Activated CD4-positive, alpha-beta T cell treated with anti-CD3 and anti-CD28 coated beads, Interleukin-2, amount 10 ng/mL, durations not matched to agents 24 days and 14 days (primary cell): ENCODE data around the gene DCP1A. TPM values are rescaled to one million over a fixed set of nuclear protein-coding genes. Genes with fewer than 3 reads are reported as not detected.
"Not testable (repeated sequence)": the region's sequence is repeated elsewhere in the genome, so short reads cannot be mapped to it uniquely, and the experiment has no call there.

Source experiments
- DNase-seq: peaks from one replicate; pipeline ENCODE4 v3.0.0; 2022
- H3K27ac Mint-ChIP-seq: one replicate; pipeline ENCODE4 v1.8.0; 2022; ENCODE audit warnings: mild to moderate bottlenecking, mixed read lengths
- H3K27me3 Mint-ChIP-seq: one replicate; pipeline ENCODE4 v1.8.0; 2022; ENCODE audit warnings: mixed read lengths
- H3K36me3 Mint-ChIP-seq: one replicate; pipeline ENCODE4 v1.8.0; 2022; ENCODE audit warnings: low read depth, mild to moderate bottlenecking, mixed read lengths
- H3K4me1 Mint-ChIP-seq: one replicate; pipeline ENCODE4 v1.8.0; 2021; ENCODE audit warnings: mixed read lengths
- H3K4me3 Mint-ChIP-seq: one replicate; pipeline ENCODE4 v1.8.0; 2022; ENCODE audit warnings: mild to moderate bottlenecking, moderate library complexity, mixed read lengths
- H3K9me3 Mint-ChIP-seq: one replicate; pipeline ENCODE4 v1.8.0; 2021; ENCODE audit warnings: mixed read lengths
- intact Hi-C: fragments of 100-400 bp; cut with micrococcal nuclease; formaldehyde crosslinking; loops from one replicate; pipeline ENCODE4 v1.15.1; 2023
- total RNA-seq: library from RNA; stranded (reverse); gene quantifications from 2 replicates; pipeline ENCODE4 v1.2.3, GENCODE V29; 2022

Gene DCP1A
- total RNA-seq, 1 donor from 2014 or later: 42.1 TPM

- Mint-ChIP-seq H3K4me3 (no peak overlapping the region), H3K36me3 (peaks cover 7% of the 10 kb centered on the region), H3K4me1 (peaks cover 18% of the 10 kb centered on the region), H3K9me3 (no peaks in the 10 kb centered on the region), H3K27me3 (no peaks in the 10 kb centered on the region), H3K27ac (no peak overlapping the region)
- no peak for DNase-seq
- intact Hi-C loops: no loop called here
Observed at GRCh38 chr3:53350652-53351051, 3.3 kb upstream of the DCP1A start.

GRCh38 chr3:53348118-53348517 lies 775 bp upstream of the DCP1A start:
- peaks cover 17% of the 10 kb centered on the region for H3K4me1 Mint-ChIP-seq
- not testable (repeated sequence) for H3K27me3 Mint-ChIP-seq

GRCh38 chr3:53346922-53347260 lies 452 bp downstream of the DCP1A start:
- Mint-ChIP-seq H3K4me1 (peaks cover 21% of the 10 kb centered on the region), H3K9me3 (no peaks in the 10 kb centered on the region), H3K27me3 (no peaks in the 10 kb centered on the region), H3K4me3 (peak overlapping the region; percentile 96), H3K27ac (peak overlapping the region; percentile 100), H3K36me3 (peaks cover 23% of the 10 kb centered on the region)
- intact Hi-C loops: loop anchor here (1.0 to 10.0 kb wide), 5 partner anchors 46 to 546 kb away; partner anchors contain the start of gene RFT1
- DNase-seq: no peak

More at GRCh38 chr3:53348118-53348517, 775 bp upstream of the DCP1A start:
- Mint-ChIP-seq H3K36me3 (peaks cover 15% of the 10 kb centered on the region), H3K4me3 (peak overlapping the region; percentile 96), H3K27ac (peak overlapping the region; percentile 100)
- intact Hi-C loops: loop anchor here (10.0 kb wide), 2 partner anchors 123 to 213 kb away; partner anchors contain the start of gene RFT1
- DNase-seq: peak; percentile 61
- not testable (repeated sequence) for H3K9me3 Mint-ChIP-seq

GRCh38 chr3:53346514-53346913 lies 829 bp downstream of the DCP1A start:
- intact Hi-C loops: loop anchor here (2.0 to 10.0 kb wide), 4 partner anchors 46 to 546 kb away; partner anchors contain the start of gene RFT1
- peak overlapping the region; percentile 96 for H3K4me3 Mint-ChIP-seq
- H3K9me3 Mint-ChIP-seq: no peaks in the 10 kb centered on the region
- peak overlapping the region; percentile 100 for H3K27ac Mint-ChIP-seq
- H3K27me3 Mint-ChIP-seq: no peaks in the 10 kb centered on the region
- peaks cover 24% of the 10 kb centered on the region for H3K36me3 Mint-ChIP-seq
- peak; percentile 65 for DNase-seq
- H3K4me1 Mint-ChIP-seq: peaks cover 21% of the 10 kb centered on the region

- no peak overlapping the region for H3K27ac Mint-ChIP-seq
- H3K36me3 Mint-ChIP-seq: peaks cover 42% of the 10 kb centered on the region
- intact Hi-C loops: loop anchor here (10.0 kb wide), 2 partner anchors 118 to 208 kb away; partner anchors contain the start of gene RFT1
Observed at GRCh38 chr3:53342353-53342752, 5.0 kb downstream of the DCP1A start.

GRCh38 chr3:53337167-53337940 lies 10.0 kb downstream of the DCP1A start:
- intact Hi-C loops: no loop called here
- Mint-ChIP-seq H3K27ac (no peak overlapping the region), H3K4me1 (peaks cover 7% of the 10 kb centered on the region), H3K27me3 (no peaks in the 10 kb centered on the region), H3K4me3 (no peak overlapping the region), H3K36me3 (peaks cover 42% of the 10 kb centered on the region), H3K9me3 (no peaks in the 10 kb centered on the region)
- no peak for DNase-seq

More at GRCh38 chr3:53342353-53342752, 5.0 kb downstream of the DCP1A start:
- peaks cover 22% of the 10 kb centered on the region for H3K4me1 Mint-ChIP-seq
- no peaks in the 10 kb centered on the region for H3K9me3 Mint-ChIP-seq
- no peak overlapping the region for H3K4me3 Mint-ChIP-seq
- DNase-seq: no peak
- no peaks in the 10 kb centered on the region for H3K27me3 Mint-ChIP-seq

- H3K27me3 Mint-ChIP-seq: no peaks in the 10 kb centered on the region
- H3K27ac Mint-ChIP-seq: no peak overlapping the region
- DNase-seq: no peak
- H3K4me1 Mint-ChIP-seq: peaks cover 4% of the 10 kb centered on the region
- intact Hi-C loops: no loop called here
- no peaks in the 10 kb centered on the region for H3K9me3 Mint-ChIP-seq
- H3K4me3 Mint-ChIP-seq: no peak overlapping the region
- H3K36me3 Mint-ChIP-seq: peaks cover 39% of the 10 kb centered on the region
Observed at GRCh38 chr3:53334742-53335141, 12.6 kb downstream of the DCP1A start.

GRCh38 chr3:53331871-53332270 lies 15.5 kb downstream of the DCP1A start:
- no peak overlapping the region for H3K4me3 Mint-ChIP-seq
- H3K36me3 Mint-ChIP-seq: peaks cover 29% of the 10 kb centered on the region
- H3K4me1 Mint-ChIP-seq: peaks cover 7% of the 10 kb centered on the region
- H3K27ac Mint-ChIP-seq: no peak overlapping the region
- intact Hi-C loops: no loop called here
- no peak for DNase-seq
- H3K9me3 Mint-ChIP-seq: no peaks in the 10 kb centered on the region
- H3K27me3 Mint-ChIP-seq: no peaks in the 10 kb centered on the region

- H3K9me3 Mint-ChIP-seq: no peaks in the 10 kb centered on the region
- intact Hi-C loops: no loop called here
- H3K36me3 Mint-ChIP-seq: peaks cover 33% of the 10 kb centered on the region
- peaks cover 11% of the 10 kb centered on the region for H3K4me1 Mint-ChIP-seq
- no peak overlapping the region for H3K4me3 Mint-ChIP-seq
- no peaks in the 10 kb centered on the region for H3K27me3 Mint-ChIP-seq
- no peak for DNase-seq
- no peak overlapping the region for H3K27ac Mint-ChIP-seq
Observed at GRCh38 chr3:53329897-53330296, 17.4 kb downstream of the DCP1A start.

- DNase-seq: no peak
- intact Hi-C loops: no loop called here
- H3K4me1 Mint-ChIP-seq: peaks cover 10% of the 10 kb centered on the region
- H3K36me3 Mint-ChIP-seq: peaks cover 25% of the 10 kb centered on the region
- no peaks in the 10 kb centered on the region for H3K27me3 Mint-ChIP-seq
- H3K9me3 Mint-ChIP-seq: no peaks in the 10 kb centered on the region
- H3K27ac Mint-ChIP-seq: no peak overlapping the region
- H3K4me3 Mint-ChIP-seq: no peak overlapping the region
Observed at GRCh38 chr3:53328746-53329145, 18.6 kb downstream of the DCP1A start.

- H3K4me1 Mint-ChIP-seq, H3K4me3 Mint-ChIP-seq, H3K9me3 Mint-ChIP-seq, DNase-seq, intact Hi-C loops, H3K27me3 Mint-ChIP-seq, H3K27ac Mint-ChIP-seq: not testable (repeated sequence)
- peaks cover 23% of the 10 kb centered on the region for H3K36me3 Mint-ChIP-seq
Observed at GRCh38 chr3:53327986-53328385, 19.4 kb downstream of the DCP1A start.

GRCh38 chr3:53324105-53324504 lies 23.2 kb downstream of the DCP1A start:
- H3K36me3 Mint-ChIP-seq: peaks cover 23% of the 10 kb centered on the region
- H3K4me3 Mint-ChIP-seq: no peak overlapping the region
- no peaks in the 10 kb centered on the region for H3K9me3 Mint-ChIP-seq
- peaks cover 5% of the 10 kb centered on the region for H3K4me1 Mint-ChIP-seq
- no peak for DNase-seq
- intact Hi-C loops: no loop called here
- H3K27ac Mint-ChIP-seq: no peak overlapping the region
- no peaks in the 10 kb centered on the region for H3K27me3 Mint-ChIP-seq

- Mint-ChIP-seq H3K4me3 (no peak overlapping the region), H3K27ac (no peak overlapping the region), H3K4me1 (peaks cover 1% of the 10 kb centered on the region), H3K27me3 (no peaks in the 10 kb centered on the region), H3K36me3 (peaks cover 29% of the 10 kb centered on the region), H3K9me3 (no peaks in the 10 kb centered on the region)
- no peak for DNase-seq
- intact Hi-C loops: no loop called here
Observed at GRCh38 chr3:53320697-53321096, 26.6 kb downstream of the DCP1A start.

- intact Hi-C loops: no loop called here
- no peaks in the 10 kb centered on the region for H3K4me1 Mint-ChIP-seq
- H3K27ac Mint-ChIP-seq: no peak overlapping the region
- DNase-seq: no peak
- H3K36me3 Mint-ChIP-seq: peaks cover 28% of the 10 kb centered on the region
- H3K4me3 Mint-ChIP-seq: no peak overlapping the region
- H3K9me3 Mint-ChIP-seq: no peaks in the 10 kb centered on the region
- no peaks in the 10 kb centered on the region for H3K27me3 Mint-ChIP-seq
Observed at GRCh38 chr3:53318522-53318921, 28.8 kb downstream of the DCP1A start.
